Activated CD4-positive, alpha-beta T cell treated with anti-CD3 and anti-CD28 coated beads, Interleukin-2, Interleukin-4, amounts not matched to agents 100 ng/mL and 50 ng/mL, durations not matched to agents 16 hours and 8 hours (primary cell): Measurements from ENCODE around the gene SRSF10.
"Not testable (repeated sequence)": the region's sequence is repeated elsewhere in the genome, so short reads cannot be mapped to it uniquely, and the experiment has no call there.

ENCODE experiments used
- DNase-seq: peaks from one replicate; pipeline ENCODE4 v3.0.0-alpha.2; 2020; ENCODE audit warnings: low spot score

SRSF10 gene

GRCh38 chr1:23979881-23980727 is at the start of gene SRSF10:
Gene SRSF10 (minus strand): TSS chr1:23980327. CDS start chr1:23980255, 72 bp downstream.
- peak; percentile 99 for DNase-seq

- peak; percentile 6 for DNase-seq
Observed at GRCh38 chr1:24027838-24028468, 47.8 kb upstream of the SRSF10 start.

- no peak for DNase-seq
Observed at GRCh38 chr1:24022581-24023361, 42.6 kb upstream of the SRSF10 start.

GRCh38 chr1:24021403-24022266 is 41.5 kb upstream of the SRSF10 start:
- no peak for DNase-seq

- DNase-seq = no peak
Observed at GRCh38 chr1:24020470-24020869, 40.3 kb upstream of the SRSF10 start.

GRCh38 chr1:24020025-24020424 is 39.9 kb upstream of the SRSF10 start:
- DNase-seq = no peak

GRCh38 chr1:24018611-24019580 is 38.8 kb upstream of the SRSF10 start:
- DNase-seq = no peak

GRCh38 chr1:24015221-24016210 is 35.4 kb upstream of the SRSF10 start:
- DNase-seq = no peak

- not testable (repeated sequence) for DNase-seq
Observed at GRCh38 chr1:24012878-24013277, 32.8 kb upstream of the SRSF10 start.

- no peak for DNase-seq
Observed at GRCh38 chr1:24010650-24011049, 30.5 kb upstream of the SRSF10 start.

GRCh38 chr1:24009406-24009805 is 29.3 kb upstream of the SRSF10 start:
- no peak for DNase-seq

- DNase-seq = not testable (repeated sequence)
Observed at GRCh38 chr1:24008574-24009184, 28.6 kb upstream of the SRSF10 start.

GRCh38 chr1:24007079-24007478 is 27.0 kb upstream of the SRSF10 start:
- no peak for DNase-seq

GRCh38 chr1:24005163-24005562 is 25.0 kb upstream of the SRSF10 start:
- DNase-seq = no peak

GRCh38 chr1:24004132-24004531 is 24.0 kb upstream of the SRSF10 start:
- DNase-seq = no peak

- DNase-seq = no peak
Observed at GRCh38 chr1:24003331-24003972, 23.3 kb upstream of the SRSF10 start.

GRCh38 chr1:24002695-24003094 is 22.6 kb upstream of the SRSF10 start:
- DNase-seq = no peak

- no peak for DNase-seq
Observed at GRCh38 chr1:23999156-23999671, 19.1 kb upstream of the SRSF10 start.
